A549 (cell line): ENCODE results near the gene NCOA6.

Experiments
- CEBPB ChIP-seq, 2 experiments: fragments of >200 bp in 1 of 2; sonication (Bioruptor Twin) in 1 of 2; formaldehyde crosslinking in 1 of 2; IDR thresholded peaks; 2 replicates each; pipeline ENCODE4 v1.6.1; 2012 to 2016
- SMC3 ChIP-seq: fragments of >200 bp; sonication (Bioruptor Twin); formaldehyde crosslinking; IDR thresholded peaks from 3 replicates; pipeline ENCODE4 v1.6.1; 2018; ENCODE audit warnings: inconsistent platforms
- TF ChIP-seq, protein P1 (sequence below): fragments of >200 bp; sonication (Bioruptor Twin); formaldehyde crosslinking; IDR thresholded peaks from 3 replicates; pipeline ENCODE4 v1.5.1; 2016

DNA sequence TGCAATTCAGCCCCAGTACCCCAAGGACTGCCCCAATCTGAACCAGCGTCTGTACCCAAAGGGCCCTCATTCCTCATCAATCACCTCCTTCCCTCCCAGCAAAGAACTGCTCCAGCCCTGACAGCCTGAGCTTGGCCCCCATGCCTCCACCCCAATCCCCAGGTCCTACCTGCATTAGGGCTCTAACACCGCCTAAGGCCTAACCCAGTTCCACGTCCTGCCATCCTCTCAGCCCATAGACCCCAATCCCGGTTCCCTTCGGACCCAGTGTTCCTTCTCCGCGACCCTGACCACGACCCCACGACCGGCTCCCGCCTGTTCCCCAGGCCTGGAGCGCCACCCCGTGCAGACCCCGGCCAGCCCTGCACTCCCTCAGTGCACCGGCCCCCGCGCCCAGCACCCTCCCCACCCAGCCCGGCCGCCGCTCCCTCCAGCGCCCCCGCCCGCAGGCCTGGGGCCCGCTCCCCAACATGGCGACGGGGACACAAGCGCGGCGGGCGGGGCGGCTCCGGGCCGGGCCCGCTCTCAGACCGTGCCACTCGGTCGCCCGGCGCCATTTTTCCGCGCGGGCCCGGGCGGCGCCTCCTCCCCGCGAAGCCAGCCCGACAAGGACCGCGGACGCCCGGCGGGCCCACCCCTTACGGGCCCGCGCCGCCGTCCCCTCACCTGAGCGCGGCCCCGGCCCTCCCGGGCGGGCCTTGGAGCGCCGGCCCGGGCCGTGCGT, 483 bp downstream of the NCOA6 start:
- TF ChIP-seq SMC3, result no peak
- TF ChIP-seq, protein P1, sequence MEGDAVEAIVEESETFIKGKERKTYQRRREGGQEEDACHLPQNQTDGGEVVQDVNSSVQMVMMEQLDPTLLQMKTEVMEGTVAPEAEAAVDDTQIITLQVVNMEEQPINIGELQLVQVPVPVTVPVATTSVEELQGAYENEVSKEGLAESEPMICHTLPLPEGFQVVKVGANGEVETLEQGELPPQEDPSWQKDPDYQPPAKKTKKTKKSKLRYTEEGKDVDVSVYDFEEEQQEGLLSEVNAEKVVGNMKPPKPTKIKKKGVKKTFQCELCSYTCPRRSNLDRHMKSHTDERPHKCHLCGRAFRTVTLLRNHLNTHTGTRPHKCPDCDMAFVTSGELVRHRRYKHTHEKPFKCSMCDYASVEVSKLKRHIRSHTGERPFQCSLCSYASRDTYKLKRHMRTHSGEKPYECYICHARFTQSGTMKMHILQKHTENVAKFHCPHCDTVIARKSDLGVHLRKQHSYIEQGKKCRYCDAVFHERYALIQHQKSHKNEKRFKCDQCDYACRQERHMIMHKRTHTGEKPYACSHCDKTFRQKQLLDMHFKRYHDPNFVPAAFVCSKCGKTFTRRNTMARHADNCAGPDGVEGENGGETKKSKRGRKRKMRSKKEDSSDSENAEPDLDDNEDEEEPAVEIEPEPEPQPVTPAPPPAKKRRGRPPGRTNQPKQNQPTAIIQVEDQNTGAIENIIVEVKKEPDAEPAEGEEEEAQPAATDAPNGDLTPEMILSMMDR, result no peak; the same call in 2 of the 3 replicates
- no peak for TF ChIP-seq CEBPB (IDR thresholded peaks at IDR 0.05)
